ENCODE results near the gene PLXDC2.

The PLXDC2 gene

GRCh38 chr10:19911886-19912285, 95.7 kb downstream of the PLXDC2 start:
- DNase-seq (ENCODE audit: low read depth): no peak
- no peak overlapping the region for H3K4me3 ChIP-seq (ENCODE audit: control insufficient read depth, low read depth, low read length)
- no peak for TF ChIP-seq CTCF (IDR thresholded peaks at IDR 0.05; ENCODE audit: control insufficient read depth, insufficient read depth, low read depth, low read length, missing control alignments)

- H3K4me3 ChIP-seq (ENCODE audit: control insufficient read depth, low read depth, low read length): no peak overlapping the region
- DNase-seq (ENCODE audit: low read depth): no peak
- TF ChIP-seq CTCF (IDR thresholded peaks at IDR 0.05; ENCODE audit: control insufficient read depth, insufficient read depth, low read depth, low read length, missing control alignments): no peak
Measured at GRCh38 chr10:19913987-19914386, 97.8 kb downstream of the PLXDC2 start.

GRCh38 chr10:19915125-19915524, 98.9 kb downstream of the PLXDC2 start:
- TF ChIP-seq CTCF (IDR thresholded peaks at IDR 0.05; ENCODE audit: control insufficient read depth, insufficient read depth, low read depth, low read length, missing control alignments): no peak
- no peak overlapping the region for H3K4me3 ChIP-seq (ENCODE audit: control insufficient read depth, low read depth, low read length)
- DNase-seq (ENCODE audit: low read depth): no peak

GRCh38 chr10:19915816-19916215, 99.6 kb downstream of the PLXDC2 start:
- TF ChIP-seq CTCF (IDR thresholded peaks at IDR 0.05; ENCODE audit: control insufficient read depth, insufficient read depth, low read depth, low read length, missing control alignments): no peak

GRCh38 chr10:19917751-19918478, 101.7 kb downstream of the PLXDC2 start:
- TF ChIP-seq CTCF (IDR thresholded peaks at IDR 0.05; ENCODE audit: control insufficient read depth, insufficient read depth, low read depth, low read length, missing control alignments): no peak
- DNase-seq (ENCODE audit: low read depth): no peak
- no peak overlapping the region for H3K4me3 ChIP-seq (ENCODE audit: control insufficient read depth, low read depth, low read length)

More at GRCh38 chr10:19915816-19916215, 99.6 kb downstream of the PLXDC2 start:
- no peak overlapping the region for H3K4me3 ChIP-seq (ENCODE audit: control insufficient read depth, low read depth, low read length)
- no peak for DNase-seq (ENCODE audit: low read depth)

GRCh38 chr10:19918794-19919193, 102.6 kb downstream of the PLXDC2 start:
- TF ChIP-seq CTCF (IDR thresholded peaks at IDR 0.05; ENCODE audit: control insufficient read depth, insufficient read depth, low read depth, low read length, missing control alignments): no peak
- no peak overlapping the region for H3K4me3 ChIP-seq (ENCODE audit: control insufficient read depth, low read depth, low read length)
- no peak for DNase-seq (ENCODE audit: low read depth)
